ENCODE measurements around the gene TMEM109.

DNA sequence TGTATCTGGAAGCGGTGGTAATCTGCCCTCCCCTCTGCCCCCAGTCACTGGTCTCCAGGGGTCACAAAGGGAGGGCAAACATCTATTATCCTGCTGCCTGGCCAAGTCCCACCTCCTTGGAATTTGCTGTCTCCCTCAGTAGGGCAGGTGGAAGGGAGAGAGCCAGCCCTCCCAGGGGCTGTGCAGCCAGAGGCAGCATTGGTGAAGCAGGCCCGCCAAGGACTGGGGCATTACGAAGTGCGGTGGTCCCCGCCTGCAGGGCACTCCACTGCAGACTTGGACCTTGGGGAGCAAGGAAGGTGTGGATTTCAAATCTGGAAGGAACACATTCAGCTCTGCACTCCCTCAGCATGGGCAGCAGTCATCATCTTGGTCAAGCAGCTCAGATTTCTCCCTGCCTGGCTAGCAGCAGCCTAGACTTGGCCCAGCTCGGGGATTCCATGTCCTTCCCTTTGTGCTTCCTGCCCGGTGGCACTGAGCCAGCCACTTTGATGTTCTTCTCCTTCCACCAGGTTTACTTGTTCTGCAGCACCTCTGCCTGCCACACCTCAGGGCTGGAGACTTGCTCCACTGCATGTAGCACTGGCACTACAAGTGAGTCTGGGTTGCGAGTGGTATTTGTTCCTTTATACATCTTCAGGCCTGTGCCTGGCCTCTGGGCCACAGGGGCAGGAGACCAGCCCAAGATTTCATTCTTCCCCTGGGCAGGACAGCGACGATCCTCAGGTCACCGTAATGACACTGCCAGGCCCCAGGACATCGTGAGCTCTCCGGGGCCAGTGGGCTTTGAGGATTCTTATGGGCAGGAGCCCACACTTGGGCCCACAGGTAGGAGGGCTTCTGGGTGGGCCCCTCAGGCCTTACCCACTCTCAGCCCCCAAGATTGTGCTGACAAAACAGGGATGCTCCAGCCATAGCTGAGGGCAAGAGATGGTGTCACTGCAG lies 39.3 kb upstream of the TMEM109 start:
- no peak for TF ChIP-seq POLR2A (IDR thresholded peaks at IDR 0.05)
- TF ChIP-seq, protein P1, sequence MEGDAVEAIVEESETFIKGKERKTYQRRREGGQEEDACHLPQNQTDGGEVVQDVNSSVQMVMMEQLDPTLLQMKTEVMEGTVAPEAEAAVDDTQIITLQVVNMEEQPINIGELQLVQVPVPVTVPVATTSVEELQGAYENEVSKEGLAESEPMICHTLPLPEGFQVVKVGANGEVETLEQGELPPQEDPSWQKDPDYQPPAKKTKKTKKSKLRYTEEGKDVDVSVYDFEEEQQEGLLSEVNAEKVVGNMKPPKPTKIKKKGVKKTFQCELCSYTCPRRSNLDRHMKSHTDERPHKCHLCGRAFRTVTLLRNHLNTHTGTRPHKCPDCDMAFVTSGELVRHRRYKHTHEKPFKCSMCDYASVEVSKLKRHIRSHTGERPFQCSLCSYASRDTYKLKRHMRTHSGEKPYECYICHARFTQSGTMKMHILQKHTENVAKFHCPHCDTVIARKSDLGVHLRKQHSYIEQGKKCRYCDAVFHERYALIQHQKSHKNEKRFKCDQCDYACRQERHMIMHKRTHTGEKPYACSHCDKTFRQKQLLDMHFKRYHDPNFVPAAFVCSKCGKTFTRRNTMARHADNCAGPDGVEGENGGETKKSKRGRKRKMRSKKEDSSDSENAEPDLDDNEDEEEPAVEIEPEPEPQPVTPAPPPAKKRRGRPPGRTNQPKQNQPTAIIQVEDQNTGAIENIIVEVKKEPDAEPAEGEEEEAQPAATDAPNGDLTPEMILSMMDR (IDR thresholded peaks at IDR 0.05) = no peak
